ENCODE data around the gene AATK.
"Not testable (repeated sequence)": the region's sequence is repeated elsewhere in the genome, so short reads cannot be mapped to it uniquely, and the experiment has no call there.

AATK gene

DNA sequence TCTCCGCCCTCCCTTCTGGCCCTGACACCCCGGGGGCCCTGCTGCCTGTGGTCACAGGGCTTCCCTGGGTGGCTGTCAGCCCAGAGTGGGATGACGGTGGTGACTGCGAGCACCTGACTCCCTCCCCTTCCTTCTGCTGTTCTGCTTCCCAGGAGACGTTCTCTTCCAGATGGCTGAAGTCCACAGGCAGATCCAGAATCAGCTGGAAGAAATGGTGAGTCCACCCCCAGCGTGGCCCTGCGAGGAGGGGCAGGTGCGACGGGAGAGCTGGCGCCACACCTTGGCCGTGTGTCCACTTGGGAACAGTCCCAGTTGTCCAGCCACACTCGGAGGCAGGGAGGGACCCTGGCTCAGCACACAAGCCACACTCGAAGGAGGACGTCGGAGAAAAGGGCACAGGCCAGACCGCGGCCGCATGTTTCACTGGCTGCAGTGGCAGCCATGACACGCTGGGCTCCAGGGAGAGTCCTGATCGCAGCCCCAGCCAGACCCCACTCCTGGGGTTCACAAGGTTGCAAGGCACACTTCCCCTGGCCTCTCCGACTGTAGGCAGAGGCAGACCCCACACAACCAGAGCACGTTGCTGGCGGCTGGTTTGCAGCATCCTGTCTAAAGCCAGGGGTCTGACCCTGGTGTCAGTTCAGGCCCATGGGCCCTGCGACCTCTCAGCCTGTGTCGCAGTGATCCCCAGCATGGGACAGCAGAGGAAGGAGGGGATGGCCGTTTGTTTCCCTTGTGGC lies 81.2 kb downstream of the AATK start:
- no peak for DNase-seq

DNA sequence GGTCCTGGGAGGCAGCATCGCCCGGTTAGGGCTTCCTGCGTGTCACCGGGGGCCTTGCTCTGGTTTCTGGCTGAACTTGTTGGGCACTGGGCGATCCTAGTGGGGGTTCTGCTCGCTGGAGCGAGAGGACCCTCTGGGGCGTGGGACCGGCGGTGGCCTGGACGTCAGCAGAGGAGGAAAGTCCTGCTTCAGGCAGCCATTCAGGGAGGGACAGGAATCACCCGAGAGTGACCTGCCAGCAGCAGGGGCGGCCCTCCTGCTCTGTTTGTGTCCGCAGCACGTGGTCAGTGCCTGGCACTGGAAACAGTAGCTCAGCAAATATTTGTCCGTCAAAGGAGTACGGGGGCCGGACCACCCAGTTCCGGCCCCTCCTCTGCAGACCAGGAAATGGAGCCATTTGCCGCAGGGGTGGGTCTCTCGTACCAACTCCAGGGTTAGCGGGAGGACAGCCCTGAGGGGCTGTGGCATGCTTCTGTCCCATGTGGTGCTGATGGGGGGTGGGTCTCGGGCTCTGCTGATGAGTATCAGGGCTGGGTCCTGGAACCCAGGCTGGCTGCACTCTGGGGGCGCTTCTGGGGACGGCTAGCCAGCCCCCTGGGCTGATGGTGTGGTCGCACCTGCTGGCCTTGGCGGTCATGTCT lies 82.8 kb downstream of the AATK start:
- DNase-seq = no peak

DNA sequence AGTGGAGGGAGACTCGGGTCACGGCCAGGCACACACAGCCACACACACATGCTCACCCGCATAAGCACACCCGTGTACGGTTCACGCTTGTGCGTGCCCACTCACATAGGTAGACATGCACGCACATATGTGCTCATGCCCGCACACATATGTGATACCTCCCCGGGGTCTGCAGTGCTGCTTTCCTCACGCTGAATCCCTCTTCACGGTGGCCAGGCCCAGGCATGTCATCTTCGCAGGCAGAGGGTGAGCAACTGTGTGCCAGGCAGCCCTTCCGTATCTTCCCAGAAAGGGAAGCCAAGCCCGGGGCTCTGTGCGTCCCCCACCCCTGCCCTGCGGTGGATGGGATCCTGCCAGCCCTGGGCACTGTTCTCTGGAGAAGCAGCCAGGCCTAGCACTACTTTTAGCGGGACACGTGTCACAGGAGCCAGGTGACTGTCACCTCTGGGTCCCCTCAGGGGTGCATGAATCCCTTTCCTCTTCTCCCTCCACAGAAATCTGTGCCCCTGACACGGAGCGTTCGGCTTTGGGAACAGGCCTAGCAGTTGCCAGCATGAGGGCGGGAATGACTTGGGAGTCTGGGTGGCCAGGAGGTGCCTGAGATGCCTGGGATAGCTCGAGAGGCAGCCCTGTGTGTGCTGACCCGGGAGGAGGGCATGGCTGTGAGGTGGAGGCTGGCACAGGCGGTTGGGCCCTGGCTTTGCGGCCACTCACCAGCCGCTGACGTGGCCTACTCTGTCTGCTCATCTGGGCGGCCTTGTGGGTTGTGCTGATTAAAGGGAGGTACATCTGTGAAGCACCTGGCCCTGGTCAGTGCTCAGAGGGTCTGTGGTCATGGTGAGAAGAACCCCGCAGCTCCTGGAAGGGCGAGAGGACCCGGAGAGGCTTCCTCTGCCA lies 83.6 kb downstream of the AATK start:
- no peak for DNase-seq

DNA sequence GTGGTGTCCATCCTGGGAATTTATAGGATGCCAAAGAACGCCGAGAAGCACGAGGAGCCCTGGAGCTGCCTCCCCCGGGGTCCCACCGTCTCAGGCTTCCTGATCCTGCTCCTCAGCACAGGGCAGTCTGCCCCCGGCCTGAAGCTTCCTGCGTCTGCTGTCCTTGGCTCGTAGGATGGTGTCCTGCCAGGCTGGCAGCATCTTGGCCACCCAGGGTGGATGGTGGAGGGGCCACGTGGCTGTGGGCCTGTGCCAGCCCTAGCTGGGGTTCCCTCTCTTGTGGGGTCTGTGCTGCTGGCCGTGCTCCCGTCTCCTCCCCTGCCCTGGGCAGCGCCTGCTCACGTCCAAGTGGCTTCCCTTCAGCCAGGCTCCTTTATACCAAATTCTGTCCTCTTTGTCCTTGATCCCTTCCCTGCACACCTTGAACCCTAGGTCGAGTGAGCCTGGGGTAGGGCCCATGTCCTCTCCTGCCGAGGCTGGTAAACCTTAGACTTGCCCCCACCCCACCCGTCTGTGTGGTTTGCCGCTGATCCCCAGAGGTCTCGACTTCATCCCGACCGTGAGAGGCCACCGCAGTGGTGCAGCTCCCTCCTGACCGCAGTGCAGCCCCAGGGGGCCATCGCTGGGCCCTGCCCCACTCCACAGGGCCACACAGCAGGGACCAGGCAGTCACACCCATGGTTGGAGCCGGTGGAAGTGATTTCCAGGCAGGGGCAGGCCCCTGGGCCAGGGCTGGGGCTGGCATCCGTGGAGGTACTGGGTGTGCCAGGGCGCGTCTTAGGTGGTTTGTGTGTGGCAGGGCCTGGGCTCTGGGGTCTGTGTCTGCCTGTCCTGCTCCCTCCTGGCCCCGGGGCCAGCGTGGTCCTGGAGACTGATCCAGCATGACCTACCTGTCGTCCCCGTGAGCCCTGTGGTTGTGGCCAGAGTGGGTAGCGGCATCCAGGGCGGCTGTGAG lies 84.5 kb downstream of the AATK start:
- DNase-seq = no peak

DNA sequence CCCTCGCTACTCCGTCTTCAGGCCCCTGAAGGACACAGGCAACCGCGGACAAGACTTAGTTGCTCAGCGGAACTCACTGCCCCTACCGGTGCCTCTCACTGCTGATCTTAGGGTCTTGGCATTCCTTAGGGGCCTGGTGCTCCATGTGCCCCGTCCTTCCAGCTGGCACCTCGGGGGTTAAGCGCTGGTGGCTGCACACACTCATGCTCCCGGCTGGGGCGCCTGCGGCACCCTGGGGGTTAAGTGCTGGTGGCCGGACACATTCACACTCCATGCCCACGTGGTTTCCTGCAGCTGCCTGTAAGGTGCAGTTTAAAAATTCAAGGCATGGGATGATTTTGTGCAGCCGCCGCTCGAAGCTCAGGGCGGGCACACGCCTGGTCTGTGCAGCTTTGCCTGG lies 86.0 kb downstream of the AATK start:
- no peak for DNase-seq

DNA sequence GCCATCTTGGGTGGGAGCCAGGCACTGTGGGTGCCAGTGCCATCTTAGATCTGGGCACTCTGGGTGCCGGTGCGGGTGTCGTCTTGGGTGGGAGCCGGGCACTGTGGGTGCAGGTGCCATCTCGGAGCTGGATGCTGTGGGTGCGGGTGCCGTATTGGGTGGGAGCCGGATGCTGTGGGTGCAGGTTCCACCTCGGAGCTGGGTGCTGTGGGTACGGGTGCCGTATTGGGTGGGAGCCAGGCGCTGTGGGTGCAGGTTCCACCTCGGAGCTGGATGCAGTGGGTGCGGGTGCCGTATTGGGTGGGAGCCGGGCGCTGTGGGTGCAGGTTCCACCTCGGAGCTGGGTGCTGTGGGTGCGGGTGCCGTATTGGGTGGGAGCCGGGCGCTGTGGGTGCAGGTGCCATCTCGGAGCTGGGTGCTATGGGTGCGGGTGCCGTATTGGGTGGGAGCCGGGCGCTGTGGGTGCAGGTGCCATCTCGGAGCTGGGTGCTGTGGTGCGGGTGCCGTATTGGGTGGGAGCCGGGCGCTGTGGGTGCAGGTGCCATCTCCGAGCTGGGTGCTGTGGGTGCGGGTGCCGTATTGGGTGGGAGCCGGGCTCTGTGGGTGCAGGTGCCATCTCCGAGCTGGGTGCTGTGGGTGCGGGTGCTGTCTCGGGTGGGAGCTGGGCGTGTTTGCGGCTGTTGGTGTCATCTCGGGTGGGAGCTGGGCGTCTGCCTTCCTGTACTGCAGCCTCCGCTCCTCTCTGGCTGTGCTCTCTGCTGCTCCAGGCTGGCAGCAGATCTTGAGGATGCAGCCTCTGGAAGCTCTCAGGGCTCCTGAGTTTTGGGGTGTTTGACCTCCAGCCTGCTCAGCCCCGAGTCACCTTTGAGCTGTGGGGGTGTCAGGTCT lies 87.8 kb downstream of the AATK start:
- not testable (repeated sequence) for DNase-seq

DNA sequence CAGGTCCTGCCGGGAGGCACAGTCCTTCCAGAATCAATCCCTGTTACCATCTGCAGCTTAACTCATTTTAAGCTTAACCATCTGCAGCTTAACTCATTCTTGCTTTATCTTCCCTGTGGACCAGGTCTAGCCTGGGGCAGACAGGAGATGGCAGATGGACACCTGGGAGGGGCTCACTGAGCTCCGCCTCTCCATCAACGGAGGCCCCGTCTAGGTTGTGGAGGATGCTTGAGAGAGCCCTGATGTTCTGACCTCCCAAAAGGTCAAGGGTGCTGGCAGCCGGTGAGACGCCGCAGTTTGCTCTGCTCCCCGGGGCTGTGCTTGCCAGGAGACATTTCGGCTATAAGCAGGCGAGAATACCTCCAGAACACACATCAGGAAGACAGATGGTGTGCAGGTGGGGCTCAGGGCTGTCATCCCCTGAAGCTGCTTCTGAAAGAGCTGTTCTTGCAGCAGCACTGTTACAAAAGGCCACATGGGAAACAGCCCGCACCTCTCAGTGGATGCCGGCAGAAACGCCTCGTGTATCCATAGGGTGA lies 89.8 kb downstream of the AATK start:
- no peak for DNase-seq

DNA sequence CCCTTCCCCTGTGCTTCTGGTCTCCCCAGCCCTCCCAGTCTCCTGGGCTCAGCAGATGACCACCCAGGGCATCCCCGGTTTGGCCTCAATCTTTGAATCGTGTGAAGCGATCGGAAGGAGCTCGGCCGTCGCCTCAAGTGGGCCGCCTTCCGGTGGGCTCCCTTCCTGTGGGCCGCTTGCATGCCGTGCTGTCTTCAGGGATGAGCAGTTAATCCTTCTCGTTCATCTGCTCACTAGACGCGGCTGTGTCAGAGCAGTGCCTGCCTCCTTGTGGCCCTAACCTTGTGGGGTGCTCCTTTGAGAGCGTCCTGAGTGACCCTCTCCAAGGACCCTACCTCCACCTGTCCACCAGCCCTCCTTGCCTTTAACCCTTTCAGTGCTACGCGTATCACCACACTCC lies 90.7 kb downstream of the AATK start:
- no peak for DNase-seq

DNA sequence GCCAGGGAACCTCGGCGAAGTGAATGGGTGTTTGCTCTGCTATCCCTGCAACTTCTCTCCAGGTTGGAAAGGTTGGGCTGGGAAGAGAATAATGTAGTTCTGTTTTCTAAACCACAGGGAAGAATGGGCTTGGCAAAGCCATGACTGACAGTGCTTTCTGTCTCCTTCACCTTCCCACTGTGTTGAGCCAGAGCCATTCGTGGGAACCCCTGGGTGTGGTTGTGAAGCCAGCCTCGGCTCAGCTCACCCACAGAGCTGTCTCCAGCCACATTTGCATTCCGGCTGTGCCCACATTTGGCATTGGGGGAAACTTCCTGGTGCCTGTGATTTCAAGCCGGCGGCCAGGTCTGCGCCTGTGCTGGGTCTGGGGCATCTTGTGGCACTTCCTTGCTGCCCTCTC lies 91.1 kb downstream of the AATK start:
- no peak for DNase-seq

DNA sequence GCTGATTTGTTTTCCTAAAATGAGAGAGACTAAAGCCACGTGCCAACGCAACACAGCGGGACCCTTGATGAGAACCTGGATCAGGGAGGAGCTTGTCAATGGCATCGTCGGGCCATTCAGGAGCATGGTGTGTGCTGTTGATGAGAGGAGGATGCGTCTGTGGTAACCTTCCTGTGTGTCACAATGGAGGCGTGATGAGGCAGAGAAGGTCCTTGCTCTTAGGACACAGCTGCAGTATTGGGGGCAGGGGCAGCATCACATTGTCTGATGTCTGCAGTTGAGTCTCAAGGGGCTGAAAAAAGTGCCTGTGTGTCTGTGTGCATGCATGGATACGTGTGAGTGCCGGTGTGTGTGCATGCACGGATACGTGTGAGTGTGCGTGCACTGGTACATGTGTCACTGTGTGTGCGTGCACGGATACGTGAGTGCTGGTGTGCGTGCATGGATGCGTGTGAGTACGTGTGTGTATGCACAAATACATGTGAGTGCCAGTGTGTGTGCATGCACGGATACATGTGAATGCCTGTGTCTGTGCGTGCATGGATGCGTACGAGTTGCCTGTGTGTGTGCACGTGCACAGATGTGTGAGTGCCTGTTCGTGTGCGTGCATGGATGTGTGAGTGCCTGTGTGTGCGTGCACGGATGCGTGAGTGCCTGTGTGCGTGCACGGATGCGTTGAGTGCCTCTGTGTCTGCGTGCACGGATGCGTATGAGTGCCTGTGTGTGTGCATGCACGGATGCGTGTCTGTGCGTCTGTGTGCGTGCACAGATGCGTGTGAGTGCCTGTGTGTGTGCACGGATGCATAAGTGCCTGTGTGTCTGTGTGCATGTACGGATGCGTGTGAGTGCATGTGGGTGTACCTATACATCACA lies 91.8 kb downstream of the AATK start:
- no peak for DNase-seq

DNA sequence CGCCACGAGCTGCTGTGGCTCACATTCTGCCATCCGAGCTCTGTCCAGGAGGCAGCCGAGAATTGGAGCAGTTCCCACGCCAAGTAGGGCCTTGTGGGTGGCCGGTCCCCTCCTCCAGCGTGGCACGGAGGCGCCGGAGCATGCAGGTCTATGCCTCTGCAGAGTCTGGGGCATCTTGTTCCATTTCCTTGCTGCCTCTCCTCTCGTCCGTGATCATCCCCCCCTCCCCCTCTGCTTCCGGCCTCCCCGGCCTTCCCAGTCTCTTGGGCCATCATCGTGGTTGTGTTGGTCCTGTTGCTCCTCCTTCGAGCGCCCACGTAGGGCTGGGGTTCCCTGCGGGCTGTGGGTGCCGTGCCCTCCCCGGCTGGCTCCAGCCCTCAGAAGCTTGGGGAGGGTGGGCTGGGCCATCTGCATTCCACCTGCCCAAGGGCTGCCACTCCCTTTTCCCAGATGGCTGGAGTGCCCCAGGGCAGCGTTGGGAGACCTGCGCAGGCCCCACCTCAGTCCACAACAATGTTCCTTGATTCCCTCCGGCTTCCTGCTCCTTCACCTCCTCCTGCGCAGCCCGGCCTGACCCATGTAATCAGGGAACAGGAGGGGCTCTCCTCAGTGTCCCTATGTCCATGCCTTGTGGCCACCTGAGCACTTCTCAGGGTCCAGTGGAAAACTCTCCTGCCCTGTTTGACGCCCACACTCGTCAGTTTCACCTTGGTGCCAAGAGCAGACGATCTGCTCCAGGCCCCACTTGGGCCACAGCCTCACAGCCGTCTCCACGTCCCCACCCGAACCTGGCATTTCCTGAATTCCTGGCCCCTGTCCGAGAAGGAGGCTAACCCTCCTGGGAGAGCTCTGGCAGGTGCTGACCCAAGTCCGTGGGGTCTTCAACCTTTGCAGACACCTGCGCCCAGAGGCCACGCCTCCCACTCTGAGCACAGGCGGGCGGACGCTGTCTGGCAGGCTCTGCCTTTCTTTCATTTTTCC lies 94.0 kb downstream of the AATK start:
- DNase-seq = no peak

DNA sequence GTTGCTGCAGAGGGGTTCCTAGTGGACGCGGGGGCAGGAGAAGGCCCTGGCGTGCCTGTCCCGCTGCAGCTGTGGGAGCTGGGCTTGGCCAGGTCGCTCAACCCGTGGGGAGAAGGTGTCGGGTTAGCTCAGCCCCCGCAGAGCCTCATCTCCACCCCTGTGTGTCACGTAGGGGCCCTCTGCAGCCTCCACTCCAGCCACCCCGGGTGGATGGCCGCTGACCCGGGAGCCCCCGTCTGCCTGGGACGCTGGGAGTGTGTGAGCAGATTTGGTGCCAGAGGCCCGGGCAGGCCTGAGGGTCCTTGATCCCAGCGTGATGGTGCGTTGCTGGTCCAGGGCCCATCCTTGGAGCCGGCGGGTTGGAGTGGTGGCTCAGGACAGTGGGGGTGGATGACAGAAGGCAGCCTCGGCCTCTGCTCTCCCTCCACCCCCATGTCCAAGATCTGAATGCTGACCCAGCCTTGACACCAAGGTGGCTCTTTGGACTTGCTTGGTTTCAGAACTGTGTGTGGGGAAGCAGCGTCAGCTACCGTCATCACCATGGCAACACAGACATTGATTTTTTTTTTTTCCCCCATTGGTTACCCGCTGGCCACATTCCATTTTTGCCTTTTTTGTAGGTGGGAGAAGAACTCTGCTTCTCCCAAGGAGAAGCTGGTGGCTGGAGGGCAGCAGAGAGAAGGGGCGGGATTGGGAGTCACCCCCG lies 95.3 kb downstream of the AATK start:
- no peak for DNase-seq

DNA sequence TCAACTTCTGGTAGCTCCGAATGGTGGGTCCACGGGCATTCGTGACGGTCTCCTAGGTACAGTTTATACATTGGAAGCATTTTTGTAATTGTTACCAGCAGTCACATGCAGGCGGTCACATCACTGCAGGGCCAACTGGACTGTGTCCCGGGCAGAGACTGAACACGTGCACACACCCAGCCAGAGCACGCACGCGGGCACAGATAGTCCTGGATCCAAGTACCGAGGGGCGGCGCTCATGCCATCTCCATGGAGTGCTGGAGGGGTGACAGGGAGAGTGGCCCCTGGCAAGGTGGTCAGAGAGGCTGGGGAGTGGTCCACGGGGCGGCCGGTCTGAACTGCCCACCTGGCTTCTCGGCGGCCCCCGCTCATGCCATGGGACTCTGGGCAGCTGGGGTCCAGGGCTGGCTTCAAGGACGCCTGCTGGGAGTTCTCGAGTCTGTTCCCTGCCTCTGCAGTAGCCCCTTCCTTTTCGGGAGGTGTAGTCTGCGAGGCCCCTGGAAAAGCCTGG lies 96.8 kb downstream of the AATK start:
- DNase-seq = no peak

DNA sequence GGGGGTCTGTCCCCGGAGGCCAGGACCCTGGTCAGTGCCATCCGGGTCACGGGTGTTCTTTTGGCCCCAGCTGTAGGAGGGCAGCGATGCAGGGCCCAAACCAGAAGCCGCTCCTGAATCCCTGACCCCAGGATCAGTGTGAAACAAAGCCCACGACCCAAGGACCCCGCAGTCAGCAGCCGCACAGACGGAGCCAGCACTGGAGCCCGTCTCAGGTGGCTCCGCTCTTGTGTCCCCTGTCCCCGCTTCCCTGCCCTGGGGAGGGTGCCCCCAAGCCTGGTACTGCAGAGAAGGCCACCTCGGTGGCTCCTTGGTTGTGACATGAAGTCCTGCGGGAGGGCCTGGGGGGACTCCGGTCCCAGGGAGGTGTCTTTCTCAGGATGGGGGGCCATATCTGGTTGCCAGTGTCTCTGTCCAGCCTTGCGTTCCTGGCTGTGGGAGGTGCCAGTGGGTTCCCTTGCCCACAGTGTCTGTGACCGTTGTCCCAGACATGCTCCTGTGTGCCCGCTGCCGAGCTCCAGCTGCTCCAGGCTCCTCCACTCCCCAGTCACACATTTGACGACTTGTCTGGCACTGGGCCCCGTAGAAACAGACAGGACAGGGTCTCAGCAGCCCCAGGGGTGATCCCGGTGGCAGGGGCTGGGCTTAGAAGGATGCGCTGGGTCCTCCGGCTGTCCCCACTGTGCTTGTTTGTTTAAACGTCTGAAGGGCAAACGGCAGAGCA lies 97.4 kb downstream of the AATK start:
- DNase-seq = no peak

DNA sequence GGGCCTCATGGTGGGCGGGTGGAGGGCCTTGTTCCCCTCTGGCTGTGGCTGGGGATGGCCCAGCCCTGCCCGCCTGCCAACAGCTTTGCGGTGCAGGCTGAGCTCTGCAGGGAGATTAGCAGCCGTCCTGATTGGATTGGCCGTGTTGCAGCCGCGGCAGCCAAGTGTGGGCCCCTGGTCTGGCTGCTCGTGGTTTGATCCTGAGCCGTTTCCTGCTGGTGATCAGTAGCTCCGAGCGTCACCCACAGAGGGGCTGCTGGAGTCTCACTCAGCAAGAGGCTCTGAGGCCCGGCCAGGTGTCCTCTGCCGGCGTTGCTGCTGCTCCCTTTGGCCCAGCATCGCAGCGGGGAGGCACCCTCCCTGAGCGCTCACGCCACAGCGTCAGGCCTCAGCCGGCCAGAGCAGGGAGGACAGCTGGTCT lies 98.6 kb downstream of the AATK start:
- DNase-seq = no peak
